IMR-90 (cell line): ENCODE results near the gene NEFH. TPM values are rescaled to one million over a fixed set of nuclear protein-coding genes. Genes with fewer than 3 reads are reported as not detected.

ENCODE experiments used
- ATAC-seq: fragments of 200-7000 bp; cut with Tn5 transposase; 2 replicates; pipeline ENCODE4 v1.9.1; 2020; ENCODE audit warnings: low read depth, mild to moderate bottlenecking, moderate library complexity
- BruUV-seq: library from RNA; stranded (reverse); fragments of 400-500 nt; replicated peaks from 2 replicates; lab custom pipeline; 2021; lab: Mats Ljungman, UMichigan
- CTCF ChIA-PET: fragments of 300-600 bp; formaldehyde crosslinking; extraction: SDS; loops from one replicate; lab custom pipeline; 2021; ENCODE audit warnings: antibody characterized with exemption; lab: Yijun Ruan, JAX
- POLR2A ChIA-PET: fragments of 300-600 bp; sonication (Branson Sonifier 250); formaldehyde crosslinking; loops from one replicate; lab custom pipeline; 2022; ENCODE audit warnings: antibody characterized with exemption; ENCODE audit not compliant: unreplicated experiment; lab: Charles Lee
- DNase-seq: peaks from one replicate; pipeline ENCODE4 v3.0.0; 2013
- H2AFZ ChIP-seq: replicated peaks from 2 replicates; pipeline ENCODE3; 2013; ENCODE audit warnings: low read length, mild to moderate bottlenecking; ENCODE audit not compliant: poor library complexity
- H2AK5ac ChIP-seq: 2 replicates; pipeline ENCODE4 v1.6.1; 2013; ENCODE audit warnings: low read depth, low read length, inconsistent platforms
- H2AK9ac ChIP-seq: replicated peaks from 2 replicates; pipeline ENCODE3; 2013; ENCODE audit warnings: mild to moderate bottlenecking, low read depth, low read length, moderate library complexity; ENCODE audit not compliant: poor library complexity
- H2BK120ac ChIP-seq: 2 replicates; pipeline ENCODE4 v1.6.1; 2013; ENCODE audit warnings: low read depth, low read length, inconsistent platforms
- H2BK15ac ChIP-seq: 3 replicates; pipeline ENCODE4 v1.6.1; 2013; ENCODE audit warnings: low read depth, low read length, inconsistent platforms
- H2BK20ac ChIP-seq: 2 replicates; pipeline ENCODE4 v1.6.1; 2013; ENCODE audit warnings: low read depth, mild to moderate bottlenecking, inconsistent platforms, low read length, moderate library complexity
- H2BK5ac ChIP-seq: 2 replicates; pipeline ENCODE4 v1.6.1; 2013; ENCODE audit warnings: mild to moderate bottlenecking, low read depth, low read length, inconsistent platforms; ENCODE audit not compliant: poor library complexity, severe bottlenecking
- H3K14ac ChIP-seq: replicated peaks from 2 replicates; pipeline ENCODE4 v1.6.1; 2013; ENCODE audit warnings: low read depth, low read length, inconsistent platforms
- H3K18ac ChIP-seq: 2 replicates; pipeline ENCODE4 v1.6.1; 2013; ENCODE audit warnings: low read depth, low read length, control low read depth
- H3K23ac ChIP-seq: 2 replicates; pipeline ENCODE4 v1.6.1; 2013; ENCODE audit warnings: low read depth, low read length, inconsistent platforms
- H3K27ac ChIP-seq: 2 replicates; pipeline ENCODE4 v1.5.1; 2013; ENCODE audit warnings: mild to moderate bottlenecking, control low read depth, low read length; ENCODE audit not compliant: insufficient read depth
- H3K27me3 ChIP-seq: 2 replicates; pipeline ENCODE4 v1.6.1; 2013; ENCODE audit warnings: low read length; ENCODE audit not compliant: control insufficient read depth, insufficient read depth
- H3K36me3 ChIP-seq: 2 replicates; pipeline ENCODE4 v1.6.1; 2013; ENCODE audit warnings: low read length, mixed read lengths; ENCODE audit not compliant: control insufficient read depth, insufficient read depth
- H3K4ac ChIP-seq: 2 replicates; pipeline ENCODE4 v1.6.1; 2013; ENCODE audit warnings: low read depth, low read length, inconsistent platforms
- H3K4me1 ChIP-seq: 2 replicates; pipeline ENCODE4 v1.6.1; 2013; ENCODE audit warnings: low read length, mixed read lengths; ENCODE audit not compliant: control insufficient read depth, insufficient read depth
- H3K4me2 ChIP-seq: 2 replicates; pipeline ENCODE4 v1.6.1; 2013; ENCODE audit warnings: low read depth, mild to moderate bottlenecking, control low read depth, low read length, moderate library complexity
- H3K4me3 ChIP-seq: 2 replicates; pipeline ENCODE4 v1.5.1; 2013; ENCODE audit warnings: low read depth, mild to moderate bottlenecking, control low read depth, low read length, moderate library complexity; ENCODE audit not compliant: insufficient read depth
- H3K56ac ChIP-seq: 2 replicates; pipeline ENCODE4 v1.6.1; 2013; ENCODE audit warnings: low read length, inconsistent platforms; ENCODE audit not compliant: insufficient read depth; ENCODE audit errors: extremely low read depth
- H3K79me1 ChIP-seq, 2 experiments: 2 replicates each; pipeline ENCODE4 v1.6.1; 2013; ENCODE audit warnings: low read length in 2 of 2, inconsistent platforms in 1 of 2, low read depth in 1 of 2
- H3K9ac ChIP-seq: 2 replicates; pipeline ENCODE4 v1.6.1; 2013; ENCODE audit warnings: low read depth, low read length, control low read depth
- H3K9me1 ChIP-seq: 2 replicates; pipeline ENCODE4 v1.6.1; 2013; ENCODE audit warnings: low read length, inconsistent platforms; ENCODE audit not compliant: insufficient read depth
- H3K9me3 ChIP-seq: 2 replicates; pipeline ENCODE4 v1.6.1; 2013; ENCODE audit warnings: low read length; ENCODE audit not compliant: control insufficient read depth, insufficient read depth
- H4K20me1 ChIP-seq: 2 replicates; pipeline ENCODE4 v1.6.1; 2013; ENCODE audit warnings: low read length, inconsistent platforms; ENCODE audit not compliant: insufficient read depth
- H4K5ac ChIP-seq: 2 replicates; pipeline ENCODE4 v1.6.1; 2013; ENCODE audit warnings: mild to moderate bottlenecking, low read depth, low read length, control low read depth
- H4K8ac ChIP-seq, 2 experiments: 2 replicates each; pipeline ENCODE4 v1.6.1; 2013; ENCODE audit warnings: low read depth in 2 of 2, low read length in 2 of 2, control low read depth in 1 of 2, inconsistent platforms in 1 of 2
- H4K91ac ChIP-seq: 2 replicates; pipeline ENCODE4 v1.6.1; 2013; ENCODE audit warnings: low read depth, low read length, inconsistent platforms; ENCODE audit not compliant: insufficient read depth
- BHLHE40 ChIP-seq: fragments of 150-350 bp; IDR thresholded peaks from 2 replicates; pipeline ENCODE4 v1.6.1; 2016; ENCODE audit warnings: mild to moderate bottlenecking, low read depth, low read length
- CEBPB ChIP-seq: IDR thresholded peaks from 2 replicates; pipeline ENCODE4 v1.6.1; 2012; ENCODE audit warnings: low read depth, low read length, improper control_type of control experiment
- CHD1 ChIP-seq: IDR thresholded peaks from 2 replicates; pipeline ENCODE4 v1.6.1; 2012; ENCODE audit warnings: low read depth, low read length, improper control_type of control experiment
- CTCF ChIP-seq: conservative IDR thresholded peaks from 2 replicates; pipeline ENCODE4 v1.5.1; 2012; ENCODE audit warnings: mild to moderate bottlenecking, low read depth, low read length, improper control_type of control experiment
- ELK1 ChIP-seq: fragments of 150-350 bp; IDR thresholded peaks from 2 replicates; pipeline ENCODE4 v1.6.1; 2016; ENCODE audit warnings: low read depth, mild to moderate bottlenecking, low read length, moderate library complexity, borderline replicate concordance
- FOS ChIP-seq: fragments of 150-350 bp; IDR thresholded peaks from 2 replicates; pipeline ENCODE4 v1.6.1; 2016; ENCODE audit warnings: low read depth, low read length
- MAFK ChIP-seq: IDR thresholded peaks from 2 replicates; pipeline ENCODE4 v1.6.1; 2012; ENCODE audit warnings: low read depth, low read length, improper control_type of control experiment
- MAZ ChIP-seq: IDR thresholded peaks from 2 replicates; pipeline ENCODE4 v1.6.1; 2012; ENCODE audit warnings: low read depth, mild to moderate bottlenecking, low read length, improper control_type of control experiment, moderate library complexity, borderline replicate concordance
- MXI1 ChIP-seq: IDR thresholded peaks from 2 replicates; pipeline ENCODE4 v1.6.1; 2012; ENCODE audit warnings: low read depth, mild to moderate bottlenecking, low read length, moderate library complexity, borderline replicate concordance
- NFE2L2 ChIP-seq: fragments of 150-350 bp; IDR thresholded peaks from 2 replicates; pipeline ENCODE4 v1.6.1; 2016; ENCODE audit warnings: low read depth, mild to moderate bottlenecking, low read length
- RAD21 ChIP-seq: IDR thresholded peaks from 2 replicates; pipeline ENCODE4 v1.6.1; 2012; ENCODE audit warnings: low read length, improper control_type of control experiment
- RCOR1 ChIP-seq: IDR thresholded peaks from 2 replicates; pipeline ENCODE4 v1.6.1; 2012; ENCODE audit warnings: mild to moderate bottlenecking, low read length, improper control_type of control experiment; ENCODE audit not compliant: insufficient replicate concordance
- SMC3 ChIP-seq: fragments of 150-350 bp; IDR thresholded peaks from 2 replicates; pipeline ENCODE4 v1.6.1; 2016; ENCODE audit warnings: low read depth, mild to moderate bottlenecking, antibody characterized with exemption, low read length, moderate library complexity
- USF2 ChIP-seq: fragments of 150-350 bp; IDR thresholded peaks from 2 replicates; pipeline ENCODE4 v1.6.1; 2017; ENCODE audit warnings: mild to moderate bottlenecking, antibody characterized with exemption, low read length, low read depth
- WGBS, 2 experiments: methylation state at CpG; one replicate each; pipeline versions ENCODE4 v1.1.5 to v1.1.7; 2013; ENCODE audit warnings: missing lambda C conversion rate in 2 of 2; ENCODE audit not compliant: insufficient read length in 1 of 2; ENCODE audit errors: extremely low coverage in 2 of 2; 5-methylcytosine and 5-hydroxymethylcytosine counted together
- dilution Hi-C: fragments of 300-500 bp; cut with HindIII; formaldehyde crosslinking; loops from one replicate; pipeline ENCODE4 v1.14.3; 2018; ENCODE audit warnings: low sequenced_read_pairs; ENCODE audit not compliant: unreplicated experiment
- in situ Hi-C: fragments of 300-500 bp; cut with MboI; formaldehyde crosslinking; loops from 3 replicates; pipeline ENCODE4 v1.14.3; 2019; ENCODE audit warnings: low sequenced_read_pairs, inconsistent platforms, mixed read lengths
- intact Hi-C: fragments of 100-400 bp; cut with micrococcal nuclease; formaldehyde crosslinking; loops from 2 replicates; pipeline ENCODE4 v1.10.0; 2022
- polyA plus RNA-seq, 3 experiments: library from polyadenylated mRNA; depleted of rRNA; stranded (reverse); fragments of >200 nt; gene quantifications; 2 replicates each; pipeline ENCODE4 v1.2.3, GENCODE V29; 2012; ENCODE audit warnings: low replicate concordance in 1 of 3
- total RNA-seq: library from RNA; depleted of rRNA; stranded (reverse); fragments of >200 nt; gene quantifications from 2 replicates; pipeline ENCODE4 v1.2.3, GENCODE V29; 2012

NEFH gene
- total and polyA plus RNA-seq, 2 of the 4 experiments (the other 2 are of a cell fraction), result 1.3 to 2.9 TPM

GRCh38 chr22:29518427-29518826, 38.4 kb downstream of the NEFH start:
- H3K18ac ChIP-seq, result no peak overlapping the region
- ChIA-PET CTCF (no interaction called here), POLR2A (no interaction called here)
- 94% methylated on average over 2 of the region's 5 CpGs; no CpG with 5 or more reads in 1 of the 2 experiments for WGBS, 2 experiments
- intact Hi-C loops (no loop called here), in situ Hi-C loops (no loop called here), dilution Hi-C loops (no loop called here)
- no peak overlapping the region for H4K5ac ChIP-seq
- 0 out of 2 replicates have a peak, but pooled peaks cover 4% of the 10 kb centered on the region for H3K4me1 ChIP-seq
- H3K27me3 ChIP-seq, result no peaks in the 10 kb centered on the region
- no peak overlapping the region for H2BK15ac ChIP-seq
- H2BK5ac ChIP-seq, result no peak overlapping the region
- H3K14ac ChIP-seq, result no peak overlapping the region
- no peak for TF ChIP-seq MAFK
- TF ChIP-seq SMC3, result no peak
- no peak for TF ChIP-seq BHLHE40
- no peak for TF ChIP-seq CEBPB
- no peak for TF ChIP-seq MAZ
- no peak for TF ChIP-seq FOS
- TF ChIP-seq RAD21, result no peak
- TF ChIP-seq CHD1, result no peak
- TF ChIP-seq RCOR1, result no peak
- no peak for TF ChIP-seq MXI1
- TF ChIP-seq CTCF, result no peak
- TF ChIP-seq USF2, result no peak
- no peak for TF ChIP-seq NFE2L2
- no peak for TF ChIP-seq ELK1
- H3K9ac ChIP-seq, result no peak overlapping the region
- no peak overlapping the region for H4K8ac ChIP-seq
- 0 out of 2 replicates have a peak, but pooled peaks cover 3% of the 10 kb centered on the region for H3K9me1 ChIP-seq
- H2BK120ac ChIP-seq, result no peak overlapping the region
- H3K36me3 ChIP-seq, result peaks cover 62% of the 10 kb centered on the region
- no peak overlapping the region for H3K4me2 ChIP-seq
- no peak overlapping the region for H3K56ac ChIP-seq
- no peak overlapping the region for H4K91ac ChIP-seq
- no TSS peak for BruUV-seq
- no peak overlapping the region for H2AK9ac ChIP-seq
- no peak overlapping the region for H3K27ac ChIP-seq
- no peak overlapping the region for H2BK20ac ChIP-seq
- H3K23ac ChIP-seq, result no peak overlapping the region
- H3K9me3 ChIP-seq, result no peaks in the 10 kb centered on the region
- ATAC-seq, result no peak
- H2AK5ac ChIP-seq, result no peak overlapping the region
- peaks cover 0 to 5% of the 10 kb centered on the region in 2 experiments; a peak in 1 of 4 replicates for H3K79me1 ChIP-seq
- H2AFZ ChIP-seq, result no peak overlapping the region
- H4K20me1 ChIP-seq, result 0 out of 2 replicates have a peak, but pooled peaks cover 3% of the 10 kb centered on the region
- no peak overlapping the region for H3K4ac ChIP-seq
- no peak for DNase-seq
- H3K4me3 ChIP-seq, result no peak overlapping the region
